AG04450 (cell line): ENCODE measurements around the gene PLAGL1. TPM values are rescaled to one million over a fixed set of nuclear protein-coding genes. Genes with fewer than 3 reads are reported as not detected.

Experiments used
- CTCF ChIA-PET: fragments of 300-600, 350-600 bp; formaldehyde crosslinking; extraction: SDS; loops from one replicate; lab custom pipeline; 2022; ENCODE audit warnings: antibody characterized with exemption, inconsistent platforms; lab: Charles Lee
- POLR2A ChIA-PET: fragments of 350-600 bp; formaldehyde crosslinking; extraction: SDS; loops from one replicate; lab custom pipeline; 2021; ENCODE audit warnings: antibody characterized with exemption, inconsistent platforms; lab: Yijun Ruan, JAX
- DNase-seq: peaks from one replicate; pipeline ENCODE4 v3.0.0-alpha.2; 2011; ENCODE audit warnings: low read depth, low spot score
- H3K27ac ChIP-seq: one replicate; pipeline ENCODE4 v1.5.1; 2012; ENCODE audit warnings: low read depth, low read length, control low read depth
- H3K27me3 ChIP-seq: one replicate; pipeline ENCODE4 v1.6.0; 2012; ENCODE audit warnings: low read length; ENCODE audit not compliant: control insufficient read depth, insufficient read depth
- H3K4me3 ChIP-seq: 2 replicates; pipeline ENCODE4 v1.5.1; 2011; ENCODE audit warnings: mild to moderate bottlenecking, low read depth, low read length, control low read depth
- H3K9me3 ChIP-seq: 2 replicates; pipeline ENCODE4 v1.5.1; 2012; ENCODE audit warnings: low read length; ENCODE audit not compliant: control insufficient read depth, insufficient read depth
- polyA plus RNA-seq: library from polyadenylated mRNA; depleted of rRNA; stranded (reverse); fragments of >200 nt; gene quantifications from 2 replicates; pipeline ENCODE4 v1.2.3, GENCODE V29; 2011
- TF ChIP-seq, protein P1 (sequence below): IDR thresholded peaks from 2 replicates; pipeline ENCODE4 v1.5.1; 2011; ENCODE audit warnings: low read depth, low read length, control low read depth, inconsistent platforms

The PLAGL1 gene
- polyA plus RNA-seq, 1 experiment, result 31.6 TPM

DNA sequence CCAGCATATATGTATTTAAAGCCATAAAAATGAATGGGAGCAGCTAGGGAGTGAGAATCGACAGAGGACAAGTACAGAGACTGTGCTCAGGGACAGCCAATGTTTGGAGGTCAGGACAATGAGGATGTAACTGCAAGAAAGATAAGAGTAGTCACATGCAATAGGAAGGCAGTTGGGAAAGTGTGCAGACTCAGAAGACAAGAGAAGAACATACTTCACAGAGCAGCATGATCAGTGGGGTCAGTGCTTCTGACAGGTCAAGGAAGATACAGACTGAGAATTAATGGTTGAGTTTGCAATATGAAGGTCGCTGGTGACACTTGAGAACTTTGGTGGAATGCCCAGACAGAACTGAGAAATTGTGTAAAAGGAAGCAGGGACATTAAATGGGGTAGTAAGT lies 25.1 kb downstream of the PLAGL1 start:
- no peak overlapping the region for H3K4me3 ChIP-seq
- no peaks in the 10 kb centered on the region for H3K27me3 ChIP-seq
- ChIA-PET POLR2A (no interaction called here), CTCF (no interaction called here)
- H3K27ac ChIP-seq, result no peak overlapping the region
- TF ChIP-seq, protein P1, sequence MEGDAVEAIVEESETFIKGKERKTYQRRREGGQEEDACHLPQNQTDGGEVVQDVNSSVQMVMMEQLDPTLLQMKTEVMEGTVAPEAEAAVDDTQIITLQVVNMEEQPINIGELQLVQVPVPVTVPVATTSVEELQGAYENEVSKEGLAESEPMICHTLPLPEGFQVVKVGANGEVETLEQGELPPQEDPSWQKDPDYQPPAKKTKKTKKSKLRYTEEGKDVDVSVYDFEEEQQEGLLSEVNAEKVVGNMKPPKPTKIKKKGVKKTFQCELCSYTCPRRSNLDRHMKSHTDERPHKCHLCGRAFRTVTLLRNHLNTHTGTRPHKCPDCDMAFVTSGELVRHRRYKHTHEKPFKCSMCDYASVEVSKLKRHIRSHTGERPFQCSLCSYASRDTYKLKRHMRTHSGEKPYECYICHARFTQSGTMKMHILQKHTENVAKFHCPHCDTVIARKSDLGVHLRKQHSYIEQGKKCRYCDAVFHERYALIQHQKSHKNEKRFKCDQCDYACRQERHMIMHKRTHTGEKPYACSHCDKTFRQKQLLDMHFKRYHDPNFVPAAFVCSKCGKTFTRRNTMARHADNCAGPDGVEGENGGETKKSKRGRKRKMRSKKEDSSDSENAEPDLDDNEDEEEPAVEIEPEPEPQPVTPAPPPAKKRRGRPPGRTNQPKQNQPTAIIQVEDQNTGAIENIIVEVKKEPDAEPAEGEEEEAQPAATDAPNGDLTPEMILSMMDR, result no peak
- DNase-seq, result no peak
- H3K9me3 ChIP-seq, result no peaks in the 10 kb centered on the region

DNA sequence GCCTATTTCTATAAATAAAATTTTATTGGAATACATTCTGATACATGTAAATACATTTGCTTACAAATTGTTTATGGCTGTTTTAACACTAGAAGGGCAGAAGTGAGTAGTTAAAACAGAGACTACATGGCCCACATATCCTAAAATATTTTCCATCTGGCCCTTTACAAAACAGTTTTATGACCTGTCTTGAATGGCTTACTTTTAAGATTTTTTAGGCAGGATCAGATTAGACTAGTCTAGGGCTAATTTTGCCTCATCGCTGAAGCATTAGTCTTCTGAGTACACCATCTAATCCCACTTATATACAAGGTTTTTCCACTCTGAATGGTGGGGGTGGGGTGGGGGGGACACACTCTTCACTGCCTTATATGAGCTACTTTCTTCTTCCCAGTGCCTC lies 27.1 kb downstream of the PLAGL1 start:
- Histone ChIP-seq H3K27me3 (no peaks in the 10 kb centered on the region), H3K9me3 (no peaks in the 10 kb centered on the region), H3K27ac (no peak overlapping the region), H3K4me3 (no peak overlapping the region)
- ChIA-PET CTCF (no interaction called here), POLR2A (no interaction called here)
- DNase-seq, result no peak
- TF ChIP-seq, protein P1, result no peak

DNA sequence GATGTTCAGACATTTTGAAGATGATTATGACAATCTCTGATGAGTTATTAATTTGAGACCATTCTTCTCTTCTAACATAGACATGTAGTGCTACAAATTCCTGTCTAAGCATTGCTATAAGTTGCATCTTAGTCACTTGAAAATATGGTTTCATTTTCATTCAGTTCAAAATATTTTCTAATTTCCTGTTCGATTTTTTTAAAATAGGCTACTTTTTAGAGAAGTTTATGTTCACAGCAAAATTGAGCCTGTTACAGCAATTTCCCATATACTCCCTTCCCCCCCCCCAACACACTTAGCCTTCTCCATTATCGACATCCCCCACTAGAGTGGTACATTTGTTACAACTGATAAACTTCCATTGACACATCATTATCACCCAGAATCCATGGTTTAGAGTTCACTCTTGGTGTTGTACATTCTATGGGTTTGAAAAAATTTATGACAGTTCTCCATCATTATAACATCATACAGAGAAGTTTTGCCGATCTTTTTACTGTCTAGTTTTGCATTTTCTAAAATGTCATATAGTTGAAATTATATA lies 31.2 kb downstream of the PLAGL1 start:
- no peak overlapping the region for H3K4me3 ChIP-seq

DNA sequence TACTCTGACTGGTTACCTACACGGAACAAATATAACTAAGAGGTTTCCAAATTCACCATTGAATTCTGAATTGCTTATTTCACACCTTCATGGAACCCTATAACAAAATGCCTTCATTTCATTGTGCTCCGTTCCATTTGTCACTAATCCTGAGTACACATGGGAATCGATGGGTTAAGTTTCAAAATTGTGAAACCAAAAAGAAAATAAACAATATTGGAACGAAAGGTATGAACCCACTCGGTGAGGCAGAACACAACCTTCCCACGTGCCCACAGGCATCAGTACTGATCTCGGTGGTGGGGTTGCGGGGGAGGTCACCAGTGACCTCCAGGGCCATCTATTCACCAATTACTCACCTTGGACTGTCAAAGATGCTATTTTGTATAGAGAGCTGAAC lies 34.0 kb downstream of the PLAGL1 start:
- H3K27ac ChIP-seq, result no peak overlapping the region
- CTCF ChIA-PET, result interaction anchor here (0.8 kb wide), 1 partner anchor 12 kb away, joined by 3 read pairs; no protein-coding TSS in a partner anchor
- no peak for DNase-seq
- no peak overlapping the region for H3K4me3 ChIP-seq
- no peaks in the 10 kb centered on the region for H3K27me3 ChIP-seq
- POLR2A ChIA-PET, result no interaction called here
- TF ChIP-seq, protein P1, result no peak
- no peaks in the 10 kb centered on the region for H3K9me3 ChIP-seq

More for the DNA sequence above, 31.2 kb downstream of the PLAGL1 start:
- ChIA-PET POLR2A (interaction anchor here (0.6 kb wide), 1 partner anchor 65 kb away, joined by 6 read pairs; no protein-coding TSS in a partner anchor), CTCF (interaction anchor here (0.6 to 1.2 kb wide), 3 partner anchors 10 to 411 kb away, joined by 3 to 4 read pairs (median 3); no protein-coding TSS in a partner anchor)
- H3K27me3 ChIP-seq, result no peaks in the 10 kb centered on the region
- no peak overlapping the region for H3K27ac ChIP-seq
- DNase-seq, result no peak
- H3K9me3 ChIP-seq, result no peaks in the 10 kb centered on the region
- TF ChIP-seq, protein P1, result no peak

DNA sequence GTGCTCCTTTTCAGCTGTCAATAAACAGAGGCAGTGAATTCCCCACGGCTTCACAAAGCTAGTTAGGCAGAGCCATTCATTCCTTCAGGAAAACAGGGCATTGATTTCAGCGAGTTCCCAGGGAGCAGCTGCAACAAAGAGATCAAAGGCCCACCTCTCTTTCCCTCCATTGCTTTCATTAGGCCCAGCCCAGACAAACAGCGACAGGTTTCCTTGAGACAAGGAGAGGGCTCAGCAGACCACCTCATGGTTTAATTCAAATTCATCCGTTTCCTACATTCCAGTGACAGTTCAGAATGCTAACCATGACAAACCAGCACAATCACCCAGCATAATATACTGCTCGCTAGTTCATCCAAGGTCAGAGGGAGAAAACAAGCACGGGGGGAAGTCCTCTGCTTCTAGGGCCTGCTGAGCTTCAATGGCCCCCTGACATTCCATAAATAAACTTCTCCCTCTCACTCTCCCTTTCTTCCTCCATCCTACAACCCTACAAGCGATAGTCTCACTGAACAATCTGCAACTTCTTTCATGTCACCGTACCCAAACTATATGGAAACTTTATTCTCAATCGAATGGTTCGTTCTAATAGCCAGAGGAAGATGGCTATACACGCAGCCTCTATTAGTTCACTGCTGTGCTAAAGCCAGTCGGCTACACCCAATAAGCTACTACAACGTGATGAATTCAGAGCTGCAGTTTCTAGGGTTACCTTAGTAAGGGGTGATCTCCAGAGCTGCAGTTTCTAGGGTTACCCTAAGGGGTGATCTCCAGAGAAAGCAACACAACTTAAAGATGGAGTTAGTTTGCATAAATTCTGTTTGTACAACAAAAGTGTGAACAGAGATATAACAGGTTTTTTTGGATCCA lies 34.7 kb downstream of the PLAGL1 start:
- Histone ChIP-seq H3K27ac (no peak overlapping the region), H3K9me3 (no peaks in the 10 kb centered on the region), H3K4me3 (no peak overlapping the region), H3K27me3 (no peaks in the 10 kb centered on the region)
- ChIA-PET CTCF (interaction anchor here (0.8 kb wide), 1 partner anchor 13 kb away, joined by 3 read pairs; no protein-coding TSS in a partner anchor), POLR2A (no interaction called here)
- TF ChIP-seq, protein P1, result no peak
- no peak for DNase-seq
